WTC11 (cell line): ENCODE measurements around the gene CST3.

Source experiments
- CBFB ChIP-seq: sonication (generic); formaldehyde crosslinking; IDR thresholded peaks from 2 replicates; pipeline ENCODE4 v1.8.1; 2022; ENCODE audit warnings: mild to moderate bottlenecking, low read depth, missing genetic modification reagents
- ELF4 ChIP-seq: sonication (generic); formaldehyde crosslinking; IDR thresholded peaks from 2 replicates; pipeline ENCODE4 v1.8.1; 2022; ENCODE audit warnings: low read depth, mild to moderate bottlenecking, moderate library complexity, missing genetic modification reagents
- JAZF1 ChIP-seq: fragments of 250-450 bp; sonication (Bioruptor Pico); IDR thresholded peaks from 2 replicates; pipeline ENCODE4 v1.9.0; 2021; ENCODE audit warnings: moderate library complexity, mild to moderate bottlenecking, inconsistent platforms
- JUN ChIP-seq: sonication (generic); formaldehyde crosslinking; IDR thresholded peaks from 2 replicates; pipeline ENCODE4 v1.8.0; 2023; ENCODE audit warnings: mild to moderate bottlenecking, missing genetic modification reagents
- RELA ChIP-seq: sonication (generic); formaldehyde crosslinking; IDR thresholded peaks from 2 replicates; pipeline ENCODE4 v1.8.1; 2022; ENCODE audit warnings: missing genetic modification reagents, mild to moderate bottlenecking, borderline replicate concordance
- ZNF232 ChIP-seq: sonication (generic); formaldehyde crosslinking; IDR thresholded peaks from 2 replicates; pipeline ENCODE4 v1.8.0; 2022; ENCODE audit warnings: mild to moderate bottlenecking, missing genetic modification reagents
- ZNF423 ChIP-seq: fragments of 250-450 bp; sonication (Bioruptor Pico); IDR thresholded peaks from 2 replicates; pipeline ENCODE4 v2.1.2; 2022; ENCODE audit warnings: mild to moderate bottlenecking, moderate library complexity
- TF ChIP-seq, protein P1 (sequence below): fragments of 200-600 bp; IDR thresholded peaks from 2 replicates; pipeline ENCODE4 v1.8.0; 2022; ENCODE audit warnings: antibody characterized with exemption
- TF ChIP-seq, protein P2 (sequence below): sonication (generic); formaldehyde crosslinking; IDR thresholded peaks from 2 replicates; pipeline ENCODE4 v1.8.1; 2022; ENCODE audit warnings: low read depth, missing genetic modification reagents, borderline replicate concordance
- TF ChIP-seq, protein P3 (sequence below): sonication (generic); formaldehyde crosslinking; IDR thresholded peaks from 2 replicates; pipeline ENCODE4 v1.8.1; 2023; ENCODE audit warnings: mild to moderate bottlenecking, missing genetic modification reagents, moderate library complexity
- TF ChIP-seq, protein P4 (sequence below): sonication (generic); formaldehyde crosslinking; IDR thresholded peaks from 2 replicates; pipeline ENCODE4 v1.8.0; 2022; ENCODE audit warnings: mild to moderate bottlenecking, missing genetic modification reagents
- TF ChIP-seq, protein P5 (sequence below): sonication (generic); formaldehyde crosslinking; IDR thresholded peaks from 2 replicates; pipeline ENCODE4 v1.8.0; 2022; ENCODE audit warnings: missing genetic modification reagents

DNA sequence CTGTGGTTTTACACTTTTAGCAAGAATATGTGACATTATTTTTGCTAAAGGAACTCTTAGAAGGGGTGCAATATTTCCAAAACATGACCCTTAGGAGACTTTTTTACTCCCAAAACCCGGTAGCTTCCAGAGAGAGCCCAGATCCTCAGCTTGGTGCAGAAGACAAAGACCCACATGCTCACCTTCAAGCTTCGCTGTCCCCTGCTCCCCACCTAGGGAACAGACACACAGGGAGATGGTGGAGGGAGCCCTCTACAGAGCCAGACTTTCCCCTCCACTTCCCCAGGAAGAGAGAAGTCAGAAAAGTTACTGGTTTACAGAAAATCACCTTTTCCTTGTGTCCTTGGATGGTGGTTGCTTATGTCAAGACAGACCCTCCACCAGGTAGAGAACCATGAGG is 46.1 kb upstream of the CST3 start:
- TF ChIP-seq, protein P1, sequence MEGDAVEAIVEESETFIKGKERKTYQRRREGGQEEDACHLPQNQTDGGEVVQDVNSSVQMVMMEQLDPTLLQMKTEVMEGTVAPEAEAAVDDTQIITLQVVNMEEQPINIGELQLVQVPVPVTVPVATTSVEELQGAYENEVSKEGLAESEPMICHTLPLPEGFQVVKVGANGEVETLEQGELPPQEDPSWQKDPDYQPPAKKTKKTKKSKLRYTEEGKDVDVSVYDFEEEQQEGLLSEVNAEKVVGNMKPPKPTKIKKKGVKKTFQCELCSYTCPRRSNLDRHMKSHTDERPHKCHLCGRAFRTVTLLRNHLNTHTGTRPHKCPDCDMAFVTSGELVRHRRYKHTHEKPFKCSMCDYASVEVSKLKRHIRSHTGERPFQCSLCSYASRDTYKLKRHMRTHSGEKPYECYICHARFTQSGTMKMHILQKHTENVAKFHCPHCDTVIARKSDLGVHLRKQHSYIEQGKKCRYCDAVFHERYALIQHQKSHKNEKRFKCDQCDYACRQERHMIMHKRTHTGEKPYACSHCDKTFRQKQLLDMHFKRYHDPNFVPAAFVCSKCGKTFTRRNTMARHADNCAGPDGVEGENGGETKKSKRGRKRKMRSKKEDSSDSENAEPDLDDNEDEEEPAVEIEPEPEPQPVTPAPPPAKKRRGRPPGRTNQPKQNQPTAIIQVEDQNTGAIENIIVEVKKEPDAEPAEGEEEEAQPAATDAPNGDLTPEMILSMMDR, result no peak
- TF ChIP-seq, protein P2, sequence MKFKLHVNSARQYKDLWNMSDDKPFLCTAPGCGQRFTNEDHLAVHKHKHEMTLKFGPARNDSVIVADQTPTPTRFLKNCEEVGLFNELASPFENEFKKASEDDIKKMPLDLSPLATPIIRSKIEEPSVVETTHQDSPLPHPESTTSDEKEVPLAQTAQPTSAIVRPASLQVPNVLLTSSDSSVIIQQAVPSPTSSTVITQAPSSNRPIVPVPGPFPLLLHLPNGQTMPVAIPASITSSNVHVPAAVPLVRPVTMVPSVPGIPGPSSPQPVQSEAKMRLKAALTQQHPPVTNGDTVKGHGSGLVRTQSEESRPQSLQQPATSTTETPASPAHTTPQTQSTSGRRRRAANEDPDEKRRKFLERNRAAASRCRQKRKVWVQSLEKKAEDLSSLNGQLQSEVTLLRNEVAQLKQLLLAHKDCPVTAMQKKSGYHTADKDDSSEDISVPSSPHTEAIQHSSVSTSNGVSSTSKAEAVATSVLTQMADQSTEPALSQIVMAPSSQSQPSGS (CRISPR knock-in tag), result no peak
- TF ChIP-seq JUN (CRISPR knock-in tag), result no peak
- TF ChIP-seq, protein P3, sequence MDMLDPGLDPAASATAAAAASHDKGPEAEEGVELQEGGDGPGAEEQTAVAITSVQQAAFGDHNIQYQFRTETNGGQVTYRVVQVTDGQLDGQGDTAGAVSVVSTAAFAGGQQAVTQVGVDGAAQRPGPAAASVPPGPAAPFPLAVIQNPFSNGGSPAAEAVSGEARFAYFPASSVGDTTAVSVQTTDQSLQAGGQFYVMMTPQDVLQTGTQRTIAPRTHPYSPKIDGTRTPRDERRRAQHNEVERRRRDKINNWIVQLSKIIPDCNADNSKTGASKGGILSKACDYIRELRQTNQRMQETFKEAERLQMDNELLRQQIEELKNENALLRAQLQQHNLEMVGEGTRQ, result no peak
- no peak for TF ChIP-seq ZNF423 (CRISPR knock-in tag)
- no peak for TF ChIP-seq CBFB (CRISPR knock-in tag)
- TF ChIP-seq, protein P4, sequence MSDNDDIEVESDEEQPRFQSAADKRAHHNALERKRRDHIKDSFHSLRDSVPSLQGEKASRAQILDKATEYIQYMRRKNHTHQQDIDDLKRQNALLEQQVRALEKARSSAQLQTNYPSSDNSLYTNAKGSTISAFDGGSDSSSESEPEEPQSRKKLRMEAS (CRISPR knock-in tag), result no peak
- TF ChIP-seq ZNF232 (CRISPR knock-in tag), result no peak
- TF ChIP-seq, protein P5, sequence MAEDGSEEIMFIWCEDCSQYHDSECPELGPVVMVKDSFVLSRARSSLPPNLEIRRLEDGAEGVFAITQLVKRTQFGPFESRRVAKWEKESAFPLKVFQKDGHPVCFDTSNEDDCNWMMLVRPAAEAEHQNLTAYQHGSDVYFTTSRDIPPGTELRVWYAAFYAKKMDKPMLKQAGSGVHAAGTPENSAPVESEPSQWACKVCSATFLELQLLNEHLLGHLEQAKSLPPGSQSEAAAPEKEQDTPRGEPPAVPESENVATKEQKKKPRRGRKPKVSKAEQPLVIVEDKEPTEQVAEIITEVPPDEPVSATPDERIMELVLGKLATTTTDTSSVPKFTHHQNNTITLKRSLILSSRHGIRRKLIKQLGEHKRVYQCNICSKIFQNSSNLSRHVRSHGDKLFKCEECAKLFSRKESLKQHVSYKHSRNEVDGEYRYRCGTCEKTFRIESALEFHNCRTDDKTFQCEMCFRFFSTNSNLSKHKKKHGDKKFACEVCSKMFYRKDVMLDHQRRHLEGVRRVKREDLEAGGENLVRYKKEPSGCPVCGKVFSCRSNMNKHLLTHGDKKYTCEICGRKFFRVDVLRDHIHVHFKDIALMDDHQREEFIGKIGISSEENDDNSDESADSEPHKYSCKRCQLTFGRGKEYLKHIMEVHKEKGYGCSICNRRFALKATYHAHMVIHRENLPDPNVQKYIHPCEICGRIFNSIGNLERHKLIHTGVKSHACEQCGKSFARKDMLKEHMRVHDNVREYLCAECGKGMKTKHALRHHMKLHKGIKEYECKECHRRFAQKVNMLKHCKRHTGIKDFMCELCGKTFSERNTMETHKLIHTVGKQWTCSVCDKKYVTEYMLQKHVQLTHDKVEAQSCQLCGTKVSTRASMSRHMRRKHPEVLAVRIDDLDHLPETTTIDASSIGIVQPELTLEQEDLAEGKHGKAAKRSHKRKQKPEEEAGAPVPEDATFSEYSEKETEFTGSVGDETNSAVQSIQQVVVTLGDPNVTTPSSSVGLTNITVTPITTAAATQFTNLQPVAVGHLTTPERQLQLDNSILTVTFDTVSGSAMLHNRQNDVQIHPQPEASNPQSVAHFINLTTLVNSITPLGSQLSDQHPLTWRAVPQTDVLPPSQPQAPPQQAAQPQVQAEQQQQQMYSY (CRISPR knock-in tag), result no peak
- no peak for TF ChIP-seq RELA
- no peak for TF ChIP-seq JAZF1 (CRISPR knock-in tag)
- no peak for TF ChIP-seq ELF4 (CRISPR knock-in tag)
